ENCODE measurements around the gene RNF113B. TPM values are rescaled to one million over a fixed set of nuclear protein-coding genes. Genes with fewer than 3 reads are reported as not detected.

RNF113B gene
- total RNA-seq, 1 experiment from 2014 or later: not detected

GRCh38 chr13:98224557-98224956 is 47.5 kb upstream of the RNF113B start:
- Histone ChIP-seq H3K4me1 (replicated peaks; ENCODE audit: insufficient read depth) (peaks cover 8% of the 10 kb centered on the region; the same call in 1 of the 2 replicates), H3K4me3 (no peak overlapping the region), H4K20me1 (ENCODE audit: insufficient read depth) (no peaks in the 10 kb centered on the region), H3K79me2 (ENCODE audit: low read depth) (0 out of 2 replicates have a peak, but pooled peaks cover 4% of the 10 kb centered on the region), H3K4me2 (no peak overlapping the region), H3K9me3 (ENCODE audit: insufficient read depth, low read depth) (no peaks in the 10 kb centered on the region), H3K36me3 (ENCODE audit: low read depth) (no peaks in the 10 kb centered on the region), H3K27ac (no peak overlapping the region), H2AFZ (no peak overlapping the region), H3K27me3 (ENCODE audit: insufficient read depth, low read depth) (no peaks in the 10 kb centered on the region), H3F3A (ENCODE audit: insufficient read depth, low read depth) (peaks cover 5% of the 10 kb centered on the region), H3K9me2 (ENCODE audit: insufficient read depth) (no peaks in the 10 kb centered on the region)
- TF ChIP-seq CTCF (conservative IDR thresholded peaks at IDR 0.05): no peak
- TF ChIP-seq EZH2 (IDR thresholded peaks at IDR 0.05; ENCODE audit: low read depth): no peak
- no peak for DNase-seq
- ChIA-PET CTCF (interaction anchor here (0.6 kb wide), 1 partner anchor 181 kb away, joined by 3 read pairs; no protein-coding TSS in a partner anchor), POLR2A (ENCODE audit: unreplicated experiment) (no interaction called here)
- no TSS peak for BruUV-seq (replicated peaks)
- intact Hi-C loops (cut with micrococcal nuclease; ENCODE audit: unreplicated experiment): no loop called here

- Histone ChIP-seq H4K20me1 (ENCODE audit: insufficient read depth) (no peaks in the 10 kb centered on the region), H3K36me3 (ENCODE audit: low read depth) (no peaks in the 10 kb centered on the region), H3K79me2 (ENCODE audit: low read depth) (0 out of 2 replicates have a peak, but pooled peaks cover 4% of the 10 kb centered on the region), H2AFZ (no peak overlapping the region), H3K4me3 (no peak overlapping the region), H3K4me1 (replicated peaks; ENCODE audit: insufficient read depth) (peaks cover 8% of the 10 kb centered on the region; the same call in 1 of the 2 replicates), H3K27ac (no peak overlapping the region), H3K4me2 (no peak overlapping the region), H3K27me3 (ENCODE audit: insufficient read depth, low read depth) (no peaks in the 10 kb centered on the region), H3K9me2 (ENCODE audit: insufficient read depth) (no peaks in the 10 kb centered on the region), H3F3A (ENCODE audit: insufficient read depth, low read depth) (peaks cover 5% of the 10 kb centered on the region), H3K9me3 (ENCODE audit: insufficient read depth, low read depth) (no peaks in the 10 kb centered on the region)
- no peak for TF ChIP-seq CTCF (conservative IDR thresholded peaks at IDR 0.05)
- no peak for TF ChIP-seq EZH2 (IDR thresholded peaks at IDR 0.05; ENCODE audit: low read depth)
- POLR2A ChIA-PET (ENCODE audit: unreplicated experiment): interaction anchor here (0.5 kb wide), 1 partner anchor 15 kb away, joined by 3 read pairs; no protein-coding TSS in a partner anchor
- BruUV-seq (replicated peaks): no TSS peak
- intact Hi-C loops (cut with micrococcal nuclease; ENCODE audit: unreplicated experiment): no loop called here
- CTCF ChIA-PET: interaction anchor here (0.6 kb wide), 1 partner anchor 182 kb away, joined by 3 read pairs; no protein-coding TSS in a partner anchor
- DNase-seq: no peak
Observed at GRCh38 chr13:98223741-98224140, 46.7 kb upstream of the RNF113B start.

GRCh38 chr13:98222816-98223215 is 45.7 kb upstream of the RNF113B start:
- Histone ChIP-seq H3K79me2 (ENCODE audit: low read depth) (0 out of 2 replicates have a peak, but pooled peaks cover 4% of the 10 kb centered on the region), H3K27me3 (ENCODE audit: insufficient read depth, low read depth) (no peaks in the 10 kb centered on the region), H3K36me3 (ENCODE audit: low read depth) (no peaks in the 10 kb centered on the region), H3K4me1 (replicated peaks; ENCODE audit: insufficient read depth) (peaks cover 8% of the 10 kb centered on the region; the same call in 1 of the 2 replicates), H3K27ac (no peak overlapping the region), H3K4me2 (no peak overlapping the region), H3F3A (ENCODE audit: insufficient read depth, low read depth) (peaks cover 5% of the 10 kb centered on the region), H2AFZ (no peak overlapping the region), H3K9me3 (ENCODE audit: insufficient read depth, low read depth) (no peaks in the 10 kb centered on the region), H4K20me1 (ENCODE audit: insufficient read depth) (no peaks in the 10 kb centered on the region), H3K4me3 (no peak overlapping the region), H3K9me2 (ENCODE audit: insufficient read depth) (no peaks in the 10 kb centered on the region)
- POLR2A ChIA-PET (ENCODE audit: unreplicated experiment): no interaction called here
- no peak for DNase-seq
- BruUV-seq (replicated peaks): no TSS peak
- TF ChIP-seq EZH2 (IDR thresholded peaks at IDR 0.05; ENCODE audit: low read depth) (no peak), CTCF (conservative IDR thresholded peaks at IDR 0.05) (no peak)
- intact Hi-C loops (cut with micrococcal nuclease; ENCODE audit: unreplicated experiment): no loop called here
- CTCF ChIA-PET: no interaction called here

All from PC-9 (cell line).